Measurements from ENCODE around the gene EGFLAM.

DNA sequence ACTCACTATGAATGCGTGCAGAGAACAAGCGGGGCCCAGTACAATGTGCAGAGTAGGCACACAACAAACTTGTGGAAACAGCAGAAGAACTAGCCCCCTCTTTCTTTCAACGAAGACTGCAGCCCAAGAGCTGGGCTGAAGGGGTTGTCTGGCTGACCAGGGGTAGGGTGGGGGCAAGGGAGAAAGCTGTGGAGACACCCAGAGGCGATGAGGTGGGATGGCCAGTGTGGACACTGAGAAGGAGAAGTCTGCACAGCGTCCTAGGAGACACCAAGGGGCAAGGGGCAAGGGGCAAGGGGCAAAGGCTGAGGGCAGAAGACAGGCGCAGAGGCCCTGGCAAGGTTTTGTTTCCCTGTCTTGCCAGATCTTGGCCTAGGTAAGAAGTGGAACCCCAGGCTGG lies 235.8 kb downstream of the EGFLAM start:
- TF ChIP-seq, protein P1, sequence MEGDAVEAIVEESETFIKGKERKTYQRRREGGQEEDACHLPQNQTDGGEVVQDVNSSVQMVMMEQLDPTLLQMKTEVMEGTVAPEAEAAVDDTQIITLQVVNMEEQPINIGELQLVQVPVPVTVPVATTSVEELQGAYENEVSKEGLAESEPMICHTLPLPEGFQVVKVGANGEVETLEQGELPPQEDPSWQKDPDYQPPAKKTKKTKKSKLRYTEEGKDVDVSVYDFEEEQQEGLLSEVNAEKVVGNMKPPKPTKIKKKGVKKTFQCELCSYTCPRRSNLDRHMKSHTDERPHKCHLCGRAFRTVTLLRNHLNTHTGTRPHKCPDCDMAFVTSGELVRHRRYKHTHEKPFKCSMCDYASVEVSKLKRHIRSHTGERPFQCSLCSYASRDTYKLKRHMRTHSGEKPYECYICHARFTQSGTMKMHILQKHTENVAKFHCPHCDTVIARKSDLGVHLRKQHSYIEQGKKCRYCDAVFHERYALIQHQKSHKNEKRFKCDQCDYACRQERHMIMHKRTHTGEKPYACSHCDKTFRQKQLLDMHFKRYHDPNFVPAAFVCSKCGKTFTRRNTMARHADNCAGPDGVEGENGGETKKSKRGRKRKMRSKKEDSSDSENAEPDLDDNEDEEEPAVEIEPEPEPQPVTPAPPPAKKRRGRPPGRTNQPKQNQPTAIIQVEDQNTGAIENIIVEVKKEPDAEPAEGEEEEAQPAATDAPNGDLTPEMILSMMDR (IDR thresholded peaks at IDR 0.05), result no peak
- TF ChIP-seq POLR2A (IDR thresholded peaks at IDR 0.05), result no peak

All from testis (tissue), 2 donors.